Measurements from ENCODE around the gene C7orf25. TPM values are rescaled to one million over a fixed set of nuclear protein-coding genes. Genes with fewer than 3 reads are reported as not detected.
"Not testable (repeated sequence)": the region's sequence is repeated elsewhere in the genome, so short reads cannot be mapped to it uniquely, and the experiment has no call there.

Gene C7orf25
- polyA plus RNA-seq, 4 donors, result 3.9 to 6.4 (median 6.2) TPM

- DNase-seq (ENCODE audit: low read depth in 4 of 4, low spot score in 3 of 4), result no peak
These were observed 19.0 kb upstream of the C7orf25 start for GRCh38 chr7:42930889-42931288.

GRCh38 chr7:42929449-42929848 is 17.6 kb upstream of the C7orf25 start:
- DNase-seq (ENCODE audit: low read depth in 4 of 4, low spot score in 3 of 4), result no peak

GRCh38 chr7:42928754-42929153 is 16.9 kb upstream of the C7orf25 start:
- no peak for DNase-seq (ENCODE audit: low read depth in 4 of 4, low spot score in 3 of 4)

GRCh38 chr7:42926204-42926603 is 14.3 kb upstream of the C7orf25 start:
- no peak for DNase-seq (ENCODE audit: low read depth in 4 of 4, low spot score in 3 of 4)

GRCh38 chr7:42925630-42926029 is 13.8 kb upstream of the C7orf25 start:
- no peak for DNase-seq (ENCODE audit: low read depth in 4 of 4, low spot score in 3 of 4)

- no peak for DNase-seq (ENCODE audit: low read depth in 4 of 4, low spot score in 3 of 4)
These were observed 12.5 kb upstream of the C7orf25 start for GRCh38 chr7:42924223-42924838.

GRCh38 chr7:42922017-42922753 is 10.3 kb upstream of the C7orf25 start:
- no peak for DNase-seq (ENCODE audit: low read depth in 4 of 4, low spot score in 3 of 4)

GRCh38 chr7:42915356-42915755 is 3.5 kb upstream of the C7orf25 start:
- DNase-seq (ENCODE audit: low read depth in 4 of 4, low spot score in 3 of 4), result no peak

- DNase-seq (ENCODE audit: low read depth in 4 of 4, low spot score in 3 of 4), result no peak
These were observed 2.7 kb upstream of the C7orf25 start for GRCh38 chr7:42914421-42915045.

GRCh38 chr7:42914009-42914408 is 2.1 kb upstream of the C7orf25 start:
- no peak for DNase-seq (ENCODE audit: low read depth in 4 of 4, low spot score in 3 of 4)

GRCh38 chr7:42913591-42913990 is 1.7 kb upstream of the C7orf25 start:
- no peak for DNase-seq (ENCODE audit: low read depth in 4 of 4, low spot score in 3 of 4)

- DNase-seq (ENCODE audit: low read depth in 4 of 4, low spot score in 3 of 4), result no peak
These were observed 1.6 kb downstream of the C7orf25 start for GRCh38 chr7:42910306-42910705.

GRCh38 chr7:42907316-42907715 is 4.6 kb downstream of the C7orf25 start:
- no peak for DNase-seq (ENCODE audit: low read depth in 4 of 4, low spot score in 3 of 4)

GRCh38 chr7:42906181-42906580 is 5.7 kb downstream of the C7orf25 start:
- no peak for DNase-seq (ENCODE audit: low read depth in 4 of 4, low spot score in 3 of 4)

GRCh38 chr7:42902331-42902730 is 9.5 kb downstream of the C7orf25 start:
- DNase-seq (ENCODE audit: low read depth in 4 of 4, low spot score in 3 of 4), result no peak

- no peak for DNase-seq (ENCODE audit: low read depth in 4 of 4, low spot score in 3 of 4)
These were observed 11.0 kb downstream of the C7orf25 start for GRCh38 chr7:42900842-42901241.

GRCh38 chr7:42893346-42894240 is 18.3 kb downstream of the C7orf25 start:
- no peak for DNase-seq (ENCODE audit: low read depth in 4 of 4, low spot score in 3 of 4)

GRCh38 chr7:42886893-42887505 is 24.9 kb downstream of the C7orf25 start:
- no peak for DNase-seq (ENCODE audit: low read depth in 4 of 4, low spot score in 3 of 4)

GRCh38 chr7:42886129-42886528 is 25.7 kb downstream of the C7orf25 start:
- no peak for DNase-seq (ENCODE audit: low read depth in 4 of 4, low spot score in 3 of 4)

GRCh38 chr7:42885183-42885582 is 26.7 kb downstream of the C7orf25 start:
- not testable (repeated sequence) for DNase-seq (ENCODE audit: low read depth in 4 of 4, low spot score in 3 of 4)

Measured in left renal pelvis (tissue), 4 donors.